Astrocyte (in vitro differentiated cells and primary cell): ENCODE data around the gene BTBD6. TPM values are rescaled to one million over a fixed set of nuclear protein-coding genes. Genes with fewer than 3 reads are reported as not detected.

Experiments
- DNase-seq: peaks from one replicate; pipeline ENCODE4 v3.0.0-alpha.2; 2010; ENCODE audit warnings: low read depth
- FAIRE-seq: peaks from 2 replicates; lab custom pipeline; 2011; peaks lifted over from hg19 to GRCh38; lab: Jason Lieb, UNC
- H2AFZ ChIP-seq: 2 replicates; pipeline ENCODE4 v1.6.0; 2012; ENCODE audit warnings: low read depth, low read length, inconsistent platforms
- H3K27ac ChIP-seq: 2 replicates; pipeline ENCODE4 v1.5.1; 2011; ENCODE audit warnings: low read depth, low read length, inconsistent platforms
- H3K27me3 ChIP-seq: 2 replicates; pipeline ENCODE4 v1.6.0; 2011; ENCODE audit warnings: low read length, inconsistent platforms; ENCODE audit not compliant: insufficient read depth
- H3K36me3 ChIP-seq: 2 replicates; pipeline ENCODE4 v1.5.1; 2011; ENCODE audit warnings: low read length, inconsistent platforms; ENCODE audit not compliant: insufficient read depth
- H3K4me1 ChIP-seq: 2 replicates; pipeline ENCODE4 v1.5.1; 2011; ENCODE audit warnings: low read length, inconsistent platforms; ENCODE audit not compliant: insufficient read depth
- H3K4me2 ChIP-seq: 2 replicates; pipeline ENCODE4 v1.6.0; 2012; ENCODE audit warnings: low read length, inconsistent platforms
- H3K4me3 ChIP-seq: 2 replicates; pipeline ENCODE4 v1.5.1; 2011; ENCODE audit warnings: low read depth, mild to moderate bottlenecking, low read length, inconsistent platforms; ENCODE audit not compliant: insufficient read depth
- H3K79me2 ChIP-seq: 2 replicates; pipeline ENCODE4 v1.6.0; 2012; ENCODE audit warnings: mild to moderate bottlenecking, low read length, inconsistent platforms; ENCODE audit not compliant: insufficient read depth
- H3K9ac ChIP-seq: 2 replicates; pipeline ENCODE4 v1.6.0; 2012; ENCODE audit warnings: mild to moderate bottlenecking, low read length, inconsistent platforms
- H3K9me3 ChIP-seq: 2 replicates; pipeline ENCODE4 v1.5.1; 2012; ENCODE audit warnings: low read depth, mild to moderate bottlenecking, low read length, inconsistent platforms; ENCODE audit not compliant: insufficient read depth
- H4K20me1 ChIP-seq: 2 replicates; pipeline ENCODE4 v1.6.0; 2012; ENCODE audit warnings: low read length, inconsistent platforms; ENCODE audit not compliant: insufficient read depth
- H3K27ac Mint-ChIP-seq: one replicate; pipeline ENCODE4 v1.8.0; 2021; ENCODE audit warnings: mild to moderate bottlenecking, mixed read lengths; ENCODE audit not compliant: unreplicated experiment
- H3K27me3 Mint-ChIP-seq: one replicate; pipeline ENCODE4 v1.8.0; 2021; ENCODE audit warnings: low read depth, mixed read lengths; ENCODE audit not compliant: unreplicated experiment
- H3K36me3 Mint-ChIP-seq: one replicate; pipeline ENCODE4 v1.8.0; 2021; ENCODE audit warnings: low read depth, mixed read lengths; ENCODE audit not compliant: unreplicated experiment
- H3K4me1 Mint-ChIP-seq: one replicate; pipeline ENCODE4 v1.8.0; 2021; ENCODE audit warnings: low read depth, mixed read lengths; ENCODE audit not compliant: unreplicated experiment
- H3K4me3 Mint-ChIP-seq: one replicate; pipeline ENCODE4 v1.8.0; 2021; ENCODE audit warnings: mild to moderate bottlenecking, moderate library complexity, mixed read lengths; ENCODE audit not compliant: unreplicated experiment
- H3K9me3 Mint-ChIP-seq: one replicate; pipeline ENCODE4 v1.8.0; 2021; ENCODE audit warnings: mild to moderate bottlenecking, mixed read lengths; ENCODE audit not compliant: unreplicated experiment
- EZH2 ChIP-seq: IDR thresholded peaks from 2 replicates; pipeline ENCODE4 v1.6.1; 2012; ENCODE audit warnings: mild to moderate bottlenecking, low read length, inconsistent platforms; ENCODE audit not compliant: insufficient read depth
- total RNA-seq: library from RNA; stranded (reverse); gene quantifications from 2 replicates; pipeline ENCODE4 v1.2.1, GENCODE V29; 2021
- TF ChIP-seq, protein P1 (sequence below): IDR thresholded peaks from 2 replicates; pipeline ENCODE4 v1.5.1; 2011; ENCODE audit warnings: low read depth, mild to moderate bottlenecking, inconsistent platforms, low read length, moderate library complexity; ENCODE audit not compliant: insufficient read depth

Gene BTBD6
- total RNA-seq, 1 donor from 2014 or later = 25.1 TPM

- Mint-ChIP-seq H3K36me3 (peaks cover 7% of the 10 kb centered on the region), H3K27ac (no peak overlapping the region), H3K4me3 (no peak overlapping the region), H3K4me1 (peaks cover 8% of the 10 kb centered on the region), H3K9me3 (no peaks in the 10 kb centered on the region), H3K27me3 (no peaks in the 10 kb centered on the region)
- Histone ChIP-seq H4K20me1 (peaks cover 58% of the 10 kb centered on the region), H3K79me2 (peaks cover 36% of the 10 kb centered on the region), H3K27ac (no peak overlapping the region), H2AFZ (no peak overlapping the region), H3K4me1 (no peaks in the 10 kb centered on the region), H3K4me2 (no peak overlapping the region), H3K27me3 (no peaks in the 10 kb centered on the region), H3K36me3 (no peaks in the 10 kb centered on the region), H3K4me3 (no peak overlapping the region), H3K9me3 (no peaks in the 10 kb centered on the region), H3K9ac (no peak overlapping the region)
- no peak for FAIRE-seq
- TF ChIP-seq, protein P1, sequence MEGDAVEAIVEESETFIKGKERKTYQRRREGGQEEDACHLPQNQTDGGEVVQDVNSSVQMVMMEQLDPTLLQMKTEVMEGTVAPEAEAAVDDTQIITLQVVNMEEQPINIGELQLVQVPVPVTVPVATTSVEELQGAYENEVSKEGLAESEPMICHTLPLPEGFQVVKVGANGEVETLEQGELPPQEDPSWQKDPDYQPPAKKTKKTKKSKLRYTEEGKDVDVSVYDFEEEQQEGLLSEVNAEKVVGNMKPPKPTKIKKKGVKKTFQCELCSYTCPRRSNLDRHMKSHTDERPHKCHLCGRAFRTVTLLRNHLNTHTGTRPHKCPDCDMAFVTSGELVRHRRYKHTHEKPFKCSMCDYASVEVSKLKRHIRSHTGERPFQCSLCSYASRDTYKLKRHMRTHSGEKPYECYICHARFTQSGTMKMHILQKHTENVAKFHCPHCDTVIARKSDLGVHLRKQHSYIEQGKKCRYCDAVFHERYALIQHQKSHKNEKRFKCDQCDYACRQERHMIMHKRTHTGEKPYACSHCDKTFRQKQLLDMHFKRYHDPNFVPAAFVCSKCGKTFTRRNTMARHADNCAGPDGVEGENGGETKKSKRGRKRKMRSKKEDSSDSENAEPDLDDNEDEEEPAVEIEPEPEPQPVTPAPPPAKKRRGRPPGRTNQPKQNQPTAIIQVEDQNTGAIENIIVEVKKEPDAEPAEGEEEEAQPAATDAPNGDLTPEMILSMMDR = no peak
- no peak for DNase-seq
Measured at GRCh38 chr14:105280525-105280924, 32.2 kb downstream of the BTBD6 start.

GRCh38 chr14:105281371-105282097, 33.2 kb downstream of the BTBD6 start:
- Histone ChIP-seq H3K36me3 (no peaks in the 10 kb centered on the region), H3K27me3 (no peaks in the 10 kb centered on the region), H3K9me3 (no peaks in the 10 kb centered on the region), H3K79me2 (peaks cover 42% of the 10 kb centered on the region), H3K4me3 (no peak overlapping the region), H3K27ac (no peak overlapping the region), H2AFZ (no peak overlapping the region), H3K4me2 (no peak overlapping the region), H4K20me1 (peaks cover 65% of the 10 kb centered on the region), H3K4me1 (no peaks in the 10 kb centered on the region), H3K9ac (no peak overlapping the region)
- peaks cover 6% of the 10 kb centered on the region for H3K4me1 Mint-ChIP-seq
- no peak for TF ChIP-seq EZH2
- TF ChIP-seq, protein P1 = peak; percentile 79
- no peaks in the 10 kb centered on the region for H3K9me3 Mint-ChIP-seq
- peaks cover 7% of the 10 kb centered on the region for H3K36me3 Mint-ChIP-seq
- no peaks in the 10 kb centered on the region for H3K27me3 Mint-ChIP-seq
- H3K27ac Mint-ChIP-seq = no peak overlapping the region
- peak; percentile 56 for DNase-seq
- H3K4me3 Mint-ChIP-seq = no peak overlapping the region
- FAIRE-seq = peak; percentile 17

- no peak for FAIRE-seq
- Histone ChIP-seq H3K9ac (no peak overlapping the region), H3K79me2 (peaks cover 47% of the 10 kb centered on the region), H2AFZ (no peak overlapping the region), H3K4me2 (no peak overlapping the region), H3K36me3 (no peaks in the 10 kb centered on the region), H3K4me1 (no peaks in the 10 kb centered on the region), H3K9me3 (no peaks in the 10 kb centered on the region), H4K20me1 (peaks cover 72% of the 10 kb centered on the region), H3K4me3 (no peak overlapping the region), H3K27ac (no peak overlapping the region), H3K27me3 (no peaks in the 10 kb centered on the region)
- H3K4me1 Mint-ChIP-seq = peaks cover 6% of the 10 kb centered on the region
- peak overlapping the region; percentile 5 for H3K27ac Mint-ChIP-seq
- no peak overlapping the region for H3K4me3 Mint-ChIP-seq
- no peak for DNase-seq
- H3K36me3 Mint-ChIP-seq = peaks cover 7% of the 10 kb centered on the region
- H3K27me3 Mint-ChIP-seq = no peaks in the 10 kb centered on the region
- no peaks in the 10 kb centered on the region for H3K9me3 Mint-ChIP-seq
- TF ChIP-seq, protein P1 = no peak
- no peak for TF ChIP-seq EZH2
Measured at GRCh38 chr14:105282098-105282725, 33.9 kb downstream of the BTBD6 start.
